Testis (tissue), 3 donors: ENCODE results near the gene BNC1. TPM values are rescaled to one million over a fixed set of nuclear protein-coding genes. Genes with fewer than 3 reads are reported as not detected.

ENCODE experiments used
- DNase-seq: peaks from one replicate; pipeline ENCODE4 v3.0.0-alpha.2; 2019
- H3K27ac ChIP-seq, 2 donors: fragments of 200-600 bp; sonication (generic); one replicate each; pipeline ENCODE4 v1.5.1; 2019
- H3K27me3 ChIP-seq: fragments of 200-600 bp; sonication (generic); one replicate; pipeline ENCODE4 v1.5.1; 2019
- H3K36me3 ChIP-seq: fragments of 200-600 bp; sonication (generic); one replicate; pipeline ENCODE4 v1.5.1; 2017; ENCODE audit warnings: low read depth; ENCODE audit errors: missing control alignments
- H3K4me1 ChIP-seq: fragments of 200-600 bp; sonication (generic); one replicate; pipeline ENCODE4 v1.5.1; 2019
- H3K4me3 ChIP-seq, 2 donors: fragments of 200-600 bp; sonication (generic); one replicate each; pipeline ENCODE4 v1.5.1; 2017 to 2019
- H3K9me3 ChIP-seq: fragments of 200-600 bp; sonication (generic); one replicate; pipeline ENCODE4 v1.5.1; 2017
- POLR2A ChIP-seq: fragments of 450-650 bp; IDR thresholded peaks from one replicate; pipeline ENCODE4 v1.6.1; 2017; ENCODE audit warnings: antibody characterized with exemption, mild to moderate bottlenecking, moderate library complexity
- WGBS, 2 donors: methylation state at CpG; one replicate each; pipeline ENCODE4 v1.1.5; 2018; 5-methylcytosine and 5-hydroxymethylcytosine counted together
- intact Hi-C: fragments of 100-400 bp; cut with DNase I; formaldehyde crosslinking; loops from one replicate; pipeline ENCODE4 v1.15.1; 2023; ENCODE audit warnings: low total_unique reads
- polyA plus RNA-seq: library from polyadenylated mRNA; stranded (reverse); fragments of 350-450 nt; fragmentation: Illumina TruSeq; extraction: RNeasy Lipid Tissue Mini Kit (QIAGEN cat#74804); gene quantifications from one replicate; pipeline ENCODE4 v1.2.3, GENCODE V29; 2014; ENCODE audit warnings: low read depth, low replicate concordance; ENCODE audit not compliant: insufficient read depth
- total RNA-seq, 2 donors: library from RNA; depleted of rRNA; stranded (reverse); fragments of >200 nt; gene quantifications; one replicate each; pipeline ENCODE4 v1.2.3, GENCODE V29; 2016
- TF ChIP-seq, protein P1 (sequence below), 3 experiments: fragments of 450-650 bp in 2 of 3; fragments of 200-600 bp in 1 of 3; sonication (generic) in 1 of 3; IDR thresholded peaks; one replicate each; pipeline ENCODE4 v1.5.1; 2016 to 2019; ENCODE audit warnings: antibody characterized with exemption in 3 of 3, mild to moderate bottlenecking in 2 of 3, moderate library complexity in 1 of 3

The BNC1 gene
- total and polyA plus RNA-seq, 3 donors from 2014 or later: 26.2 to 75.4 (median 32.7) TPM

DNA sequence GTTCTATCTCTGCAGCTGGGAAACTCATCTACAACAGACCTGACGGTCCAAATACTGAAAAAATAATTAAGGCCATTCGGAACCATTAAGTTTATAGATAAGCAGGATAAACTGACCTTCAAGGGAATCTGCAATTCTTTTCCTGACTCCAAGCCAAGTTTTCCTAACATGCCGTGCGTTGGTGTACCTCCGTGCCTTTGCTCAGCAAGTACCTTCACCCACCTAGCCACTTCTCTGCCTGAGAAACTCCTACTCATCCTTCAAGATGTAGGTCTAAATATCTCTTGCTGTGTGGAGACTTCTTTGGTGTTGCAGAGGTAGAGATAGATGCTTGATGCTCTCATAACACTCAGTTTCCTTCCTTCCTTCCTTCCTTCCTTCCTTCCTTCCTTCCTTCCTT is 24.2 kb upstream of the BNC1 start:
- Histone ChIP-seq H3K27me3 (no peaks in the 10 kb centered on the region), H3K27ac (no peak overlapping the region), H3K4me1 (no peaks in the 10 kb centered on the region), H3K9me3 (no peaks in the 10 kb centered on the region), H3K4me3 (no peak overlapping the region), H3K36me3 (no peaks in the 10 kb centered on the region)
- no peak for TF ChIP-seq POLR2A
- TF ChIP-seq, protein P1, sequence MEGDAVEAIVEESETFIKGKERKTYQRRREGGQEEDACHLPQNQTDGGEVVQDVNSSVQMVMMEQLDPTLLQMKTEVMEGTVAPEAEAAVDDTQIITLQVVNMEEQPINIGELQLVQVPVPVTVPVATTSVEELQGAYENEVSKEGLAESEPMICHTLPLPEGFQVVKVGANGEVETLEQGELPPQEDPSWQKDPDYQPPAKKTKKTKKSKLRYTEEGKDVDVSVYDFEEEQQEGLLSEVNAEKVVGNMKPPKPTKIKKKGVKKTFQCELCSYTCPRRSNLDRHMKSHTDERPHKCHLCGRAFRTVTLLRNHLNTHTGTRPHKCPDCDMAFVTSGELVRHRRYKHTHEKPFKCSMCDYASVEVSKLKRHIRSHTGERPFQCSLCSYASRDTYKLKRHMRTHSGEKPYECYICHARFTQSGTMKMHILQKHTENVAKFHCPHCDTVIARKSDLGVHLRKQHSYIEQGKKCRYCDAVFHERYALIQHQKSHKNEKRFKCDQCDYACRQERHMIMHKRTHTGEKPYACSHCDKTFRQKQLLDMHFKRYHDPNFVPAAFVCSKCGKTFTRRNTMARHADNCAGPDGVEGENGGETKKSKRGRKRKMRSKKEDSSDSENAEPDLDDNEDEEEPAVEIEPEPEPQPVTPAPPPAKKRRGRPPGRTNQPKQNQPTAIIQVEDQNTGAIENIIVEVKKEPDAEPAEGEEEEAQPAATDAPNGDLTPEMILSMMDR (IDR thresholded peaks at IDR 0.05): no peak
- intact Hi-C loops: no loop called here
- 40 to 50% methylated on average over 5 of the region's 5 CpGs for WGBS, 2 donors
- DNase-seq: no peak

DNA sequence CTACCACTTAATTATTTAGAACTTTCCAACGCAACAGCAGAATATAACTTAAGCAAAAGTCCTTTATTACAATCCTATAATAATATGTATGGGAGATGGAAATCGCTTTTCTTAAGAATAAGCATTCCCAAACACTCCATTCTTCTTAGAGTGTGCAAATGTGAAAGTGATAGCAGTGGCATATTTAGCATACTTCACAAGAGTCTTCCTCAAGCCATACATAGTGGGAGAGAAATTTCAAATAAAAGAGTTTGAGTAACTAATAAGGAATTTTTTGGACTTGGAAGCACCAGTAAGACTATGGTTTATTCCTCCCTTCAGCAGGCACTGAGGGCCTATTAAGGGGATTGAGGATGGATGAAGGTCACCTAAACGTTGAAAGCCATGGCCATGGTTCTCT is 22.1 kb upstream of the BNC1 start:
- Histone ChIP-seq H3K4me1 (no peaks in the 10 kb centered on the region), H3K4me3 (no peak overlapping the region), H3K27me3 (no peaks in the 10 kb centered on the region), H3K27ac (no peak overlapping the region), H3K9me3 (no peaks in the 10 kb centered on the region), H3K36me3 (no peaks in the 10 kb centered on the region)
- TF ChIP-seq POLR2A: no peak
- TF ChIP-seq, protein P1 (IDR thresholded peaks at IDR 0.05): no peak
- DNase-seq: no peak
- 67 to 72% methylated on average over 3 of the region's 3 CpGs for WGBS, 2 donors
- intact Hi-C loops: no loop called here

DNA sequence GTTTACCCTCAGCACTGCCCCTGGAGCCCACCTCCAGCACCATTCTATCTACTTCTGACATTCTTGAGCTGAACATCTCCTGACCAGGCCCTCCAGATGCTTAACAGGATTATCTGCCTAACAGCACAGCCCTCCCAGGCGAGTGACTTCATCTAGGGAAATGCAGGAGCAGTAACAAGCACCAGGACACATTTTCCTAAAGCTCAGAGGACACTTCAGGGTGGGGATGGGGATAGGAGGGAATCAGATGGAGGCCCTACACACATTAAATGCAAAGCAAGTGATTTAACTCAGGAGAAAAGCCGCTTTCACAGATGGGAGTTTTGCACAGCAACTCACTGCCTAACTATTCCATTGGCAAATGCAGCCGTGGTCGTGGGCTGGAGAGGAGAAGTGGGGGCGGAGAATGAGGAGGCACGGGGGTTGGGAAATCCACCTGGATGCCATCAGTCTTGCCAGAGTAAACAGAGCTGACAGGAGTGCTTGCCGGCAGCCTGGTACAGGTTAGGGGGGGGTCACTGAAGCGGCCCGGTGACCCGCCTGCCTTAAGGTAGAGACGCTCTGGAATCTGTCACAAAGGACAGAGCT is 21.3 kb upstream of the BNC1 start:
- no peaks in the 10 kb centered on the region for H3K9me3 ChIP-seq

DNA sequence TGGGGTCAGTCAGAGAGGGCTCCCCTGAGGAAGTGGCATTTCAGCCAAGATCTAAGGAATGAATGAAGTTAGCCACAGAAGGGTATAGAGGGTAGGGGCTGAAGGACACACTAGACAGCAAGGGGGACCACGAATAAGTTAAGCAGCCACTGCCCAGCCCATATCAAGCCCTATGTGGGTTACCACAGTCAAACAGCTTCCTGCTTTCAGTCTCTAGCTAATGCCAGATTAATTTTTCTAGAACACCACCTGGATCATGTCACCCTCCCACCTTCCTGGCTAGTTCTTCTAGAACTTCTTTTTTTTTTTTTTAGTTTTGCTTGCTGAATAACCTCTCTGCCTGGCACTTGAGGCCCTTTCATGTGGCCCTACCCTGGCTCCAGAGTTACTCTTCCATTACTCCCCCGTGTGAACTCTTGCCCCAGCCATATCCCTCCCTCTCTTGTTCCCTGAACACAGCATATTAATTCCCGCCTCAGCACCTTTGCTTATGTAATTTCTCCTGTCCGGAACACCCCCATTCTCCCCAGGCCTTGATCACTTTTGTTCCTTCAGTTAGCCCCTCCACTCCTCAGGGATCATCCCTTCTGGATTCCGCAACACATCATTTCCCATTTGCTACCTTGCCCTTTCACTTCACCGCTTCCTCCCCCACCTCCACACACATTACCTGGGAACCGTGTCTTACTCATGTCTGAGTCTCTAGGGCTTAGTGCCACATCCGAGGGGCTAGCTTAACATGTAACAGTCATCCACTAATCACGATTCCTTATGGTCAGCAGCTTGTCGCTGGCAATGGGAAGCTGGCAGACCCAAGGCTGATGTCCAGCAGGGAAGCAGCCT is 20.6 kb upstream of the BNC1 start:
- H3K27me3 ChIP-seq: no peaks in the 10 kb centered on the region
- no peak overlapping the region for H3K4me3 ChIP-seq
- H3K4me1 ChIP-seq: no peaks in the 10 kb centered on the region
- no peak overlapping the region for H3K27ac ChIP-seq
- 69 to 70% methylated on average over 10 of the region's 10 CpGs for WGBS, 2 donors
- no peaks in the 10 kb centered on the region for H3K9me3 ChIP-seq
- intact Hi-C loops: no loop called here
- H3K36me3 ChIP-seq: no peaks in the 10 kb centered on the region
- DNase-seq: no peak
- TF ChIP-seq POLR2A: no peak
- TF ChIP-seq, protein P1 (IDR thresholded peaks at IDR 0.05): no peak

More for the DNA sequence above, 21.3 kb upstream of the BNC1 start:
- TF ChIP-seq, protein P1 (IDR thresholded peaks at IDR 0.05): no peak
- TF ChIP-seq POLR2A: no peak
- Histone ChIP-seq H3K27me3 (no peaks in the 10 kb centered on the region), H3K27ac (no peak overlapping the region), H3K4me1 (no peaks in the 10 kb centered on the region), H3K4me3 (no peak overlapping the region), H3K36me3 (no peaks in the 10 kb centered on the region)
- intact Hi-C loops: no loop called here
- 36 to 39% methylated on average over 11 of the region's 11 CpGs for WGBS, 2 donors
- DNase-seq: no peak
